CD4-positive, alpha-beta memory T cell (primary cell): Measurements from ENCODE around the gene CCDC87. TPM values are rescaled to one million over a fixed set of nuclear protein-coding genes. Genes with fewer than 3 reads are reported as not detected.
A peak's percentile ranks its signal among the peaks of the same experiment; 100 is the strongest.

ENCODE experiments used
- CTCF ChIA-PET: fragments of 350-600 bp; sonication (Branson Sonifier 250); formaldehyde crosslinking; loops from one replicate; lab custom pipeline; 2021; ENCODE audit warnings: inconsistent platforms; ENCODE audit not compliant: partially characterized antibody; lab: Charles Lee
- POLR2A ChIA-PET: fragments of 350-600 bp; sonication (Branson Sonifier 250); formaldehyde crosslinking; loops from one replicate; lab custom pipeline; 2021; ENCODE audit not compliant: partially characterized antibody; lab: Charles Lee
- DNase-seq, 5 donors: peaks; one replicate each; pipeline versions ENCODE4 v3.0.0 to v3.0.0-alpha.2; 2020 to 2022; ENCODE audit warnings: mixed read lengths in 1 of 5
- H3K27ac ChIP-seq: one replicate; pipeline ENCODE4 v1.7.0; 2013; ENCODE audit warnings: low read depth, low read length
- H3K27me3 ChIP-seq: 2 replicates; pipeline ENCODE4 v1.7.0; 2013; ENCODE audit warnings: mild to moderate bottlenecking, low read length, moderate library complexity; ENCODE audit not compliant: insufficient read depth
- H3K36me3 ChIP-seq: 2 replicates; pipeline ENCODE4 v1.7.0; 2013; ENCODE audit warnings: mild to moderate bottlenecking, low read length, moderate library complexity; ENCODE audit not compliant: insufficient read depth
- H3K4me1 ChIP-seq: 2 replicates; pipeline ENCODE4 v1.7.0; 2013; ENCODE audit warnings: mild to moderate bottlenecking, low read length, moderate library complexity; ENCODE audit not compliant: insufficient read depth
- H3K4me3 ChIP-seq, 2 donors: one replicate each; pipeline ENCODE4 v1.7.0; 2013; ENCODE audit warnings: low read length in 2 of 2, mild to moderate bottlenecking in 1 of 2
- H3K9me3 ChIP-seq, 2 donors: one replicate each; pipeline ENCODE4 v1.7.0; 2013; ENCODE audit warnings: low read length in 2 of 2, control low read depth in 1 of 2; ENCODE audit not compliant: control insufficient read depth in 1 of 2
- H3K27ac Mint-ChIP-seq, 7 donors: one replicate each; pipeline ENCODE4 v1.8.0; 2020 to 2021; ENCODE audit warnings: mixed read lengths in 7 of 7, mild to moderate bottlenecking in 6 of 7, inconsistent platforms in 3 of 7, moderate library complexity in 3 of 7
- H3K27me3 Mint-ChIP-seq, 2 donors: one replicate each; pipeline ENCODE4 v1.8.0; 2020 to 2021; ENCODE audit warnings: mixed read lengths in 2 of 2
- H3K36me3 Mint-ChIP-seq, 2 donors: one replicate each; pipeline ENCODE4 v1.8.0; 2020 to 2021; ENCODE audit warnings: mixed read lengths in 2 of 2, inconsistent platforms in 1 of 2, mild to moderate bottlenecking in 1 of 2
- H3K4me1 Mint-ChIP-seq, 4 donors: one replicate each; pipeline ENCODE4 v1.8.0; 2020 to 2021; ENCODE audit warnings: mixed read lengths in 4 of 4, mild to moderate bottlenecking in 1 of 4
- H3K4me3 Mint-ChIP-seq, 8 donors: one replicate each; pipeline ENCODE4 v1.8.0; 2020 to 2021; ENCODE audit warnings: mixed read lengths in 8 of 8, mild to moderate bottlenecking in 7 of 8, moderate library complexity in 6 of 8, inconsistent platforms in 3 of 8
- H3K9me3 Mint-ChIP-seq, 8 donors: one replicate each; pipeline ENCODE4 v1.8.0; 2020 to 2021; ENCODE audit warnings: mixed read lengths in 8 of 8, mild to moderate bottlenecking in 5 of 8, inconsistent platforms in 3 of 8, moderate library complexity in 1 of 8
- intact Hi-C: fragments of 100-400 bp; cut with micrococcal nuclease; formaldehyde crosslinking; loops from one replicate; pipeline ENCODE4 v1.15.1; 2023
- polyA plus RNA-seq, 2 donors: library from polyadenylated mRNA; unstranded; fragments of 300-500 nt; fragmentation: Illumina TruSeq; gene quantifications; one replicate each; pipeline ENCODE4 v1.2.3, GENCODE V29; 2021
- total RNA-seq, 2 experiments: library from RNA; stranded (reverse); gene quantifications; one replicate each; pipeline ENCODE4 v1.2.3, GENCODE V29; 2021

Gene CCDC87
- total and polyA plus RNA-seq, 4 experiments from 2014 or later, result 0.34 TPM; not detected in 3

- ChIA-PET CTCF (interaction anchor here (0.6 to 3.7 kb wide), 13 partner anchors 11 to 58 kb away, joined by 3 to 35 read pairs (median 7); partner anchors contain the start of genes CCDC87, CCS, RBM14 and RBM4B), POLR2A (interaction anchor here (0.7 to 16.9 kb wide), 30 partner anchors 7 to 481 kb away, joined by 3 to 442 read pairs (median 5); partner anchors contain the start of genes ACTN3, CCDC87, CCS and CD248)
- no peaks in the 10 kb centered on the region for H3K27me3 Mint-ChIP-seq
- Histone ChIP-seq H3K9me3 (no peaks in the 10 kb centered on the region), H3K36me3 (peaks cover 28% of the 10 kb centered on the region), H3K4me1 (peaks cover 42% of the 10 kb centered on the region), H3K4me3 (peak overlapping the region; percentile 42 to 73), H3K27me3 (no peaks in the 10 kb centered on the region), H3K27ac (peak overlapping the region; percentile 49)
- H3K9me3 Mint-ChIP-seq, result peaks cover 0 to 9% (median 0%) of the 10 kb centered on the region in 8 donors
- no peak for DNase-seq
- H3K4me3 Mint-ChIP-seq, result peak overlapping the region; percentile 97 to 99 (median 98)
- peaks cover 41 to 73% (median 52%) of the 10 kb centered on the region in 4 donors for H3K4me1 Mint-ChIP-seq
- intact Hi-C loops, result loop anchor here (1.0 kb wide), 3 partner anchors 21 to 44 kb away; partner anchors contain the start of genes CCDC87, CCS, RBM14 and RBM4B
- H3K36me3 Mint-ChIP-seq, result peaks cover 33 to 62% of the 10 kb centered on the region in 2 donors
- H3K27ac Mint-ChIP-seq, result peak overlapping the region; percentile 94 to 99 (median 99)
These were observed 44.8 kb upstream of the CCDC87 start for GRCh38 chr11:66637557-66638176.

- H3K27ac Mint-ChIP-seq, result peak overlapping the region; percentile 25 to 99 (median 79)
- H3K27ac ChIP-seq, result no peak overlapping the region
These were observed 43.5 kb upstream of the CCDC87 start for GRCh38 chr11:66636411-66636810.

GRCh38 chr11:66632952-66633351 is 40.1 kb upstream of the CCDC87 start:
- Mint-ChIP-seq H3K27ac (peak overlapping the region in 1 of 7 donors; percentile 35), H3K4me1 (peaks cover 28 to 58% (median 42%) of the 10 kb centered on the region in 4 donors)
- POLR2A ChIA-PET, result interaction anchor here (0.6 to 16.9 kb wide), 2 partner anchors 12 to 264 kb away, joined by 3 to 442 read pairs; partner anchors contain the start of gene RBM14

More at GRCh38 chr11:66636411-66636810, 43.5 kb upstream of the CCDC87 start:
- H3K4me1 Mint-ChIP-seq, result peaks cover 35 to 70% (median 47%) of the 10 kb centered on the region in 4 donors
- H3K9me3 ChIP-seq, result no peaks in the 10 kb centered on the region
- peaks cover 25 to 56% of the 10 kb centered on the region in 2 donors for H3K36me3 Mint-ChIP-seq
- intact Hi-C loops, result no loop called here
- ChIA-PET CTCF (interaction anchor here (1.1 to 3.7 kb wide), 3 partner anchors 19 to 57 kb away, joined by 3 to 19 read pairs (median 7); partner anchors contain the start of gene RBM14), POLR2A (interaction anchor here (0.7 to 16.9 kb wide), 3 partner anchors 12 to 236 kb away, joined by 3 to 442 read pairs (median 43); partner anchors contain the start of gene RBM14)
- H3K9me3 Mint-ChIP-seq, result peaks cover 0 to 9% (median 0%) of the 10 kb centered on the region in 8 donors
- H3K4me3 ChIP-seq, result no peak overlapping the region
- H3K4me3 Mint-ChIP-seq, result peak overlapping the region in 3 of 8 donors; percentile 40 to 65 (median 45)
- H3K36me3 ChIP-seq, result peaks cover 16% of the 10 kb centered on the region
- no peaks in the 10 kb centered on the region for H3K27me3 Mint-ChIP-seq
- H3K27me3 ChIP-seq, result no peaks in the 10 kb centered on the region
- no peak for DNase-seq
- H3K4me1 ChIP-seq, result peaks cover 29% of the 10 kb centered on the region

GRCh38 chr11:66631883-66632282 is 39.0 kb upstream of the CCDC87 start:
- Histone ChIP-seq H3K27me3 (no peaks in the 10 kb centered on the region), H3K4me3 (no peak overlapping the region), H3K36me3 (peaks cover 34% of the 10 kb centered on the region), H3K9me3 (no peaks in the 10 kb centered on the region), H3K27ac (no peak overlapping the region), H3K4me1 (peaks cover 18% of the 10 kb centered on the region)
- CTCF ChIA-PET, result no interaction called here
- Mint-ChIP-seq H3K4me1 (peaks cover 22 to 58% (median 41%) of the 10 kb centered on the region in 4 donors), H3K9me3 (peaks cover 0 to 8% (median 0%) of the 10 kb centered on the region in 8 donors), H3K36me3 (peaks cover 29 to 51% of the 10 kb centered on the region in 2 donors), H3K4me3 (peak overlapping the region in 1 of 8 donors; percentile 4), H3K27me3 (no peaks in the 10 kb centered on the region), H3K27ac (peak overlapping the region in 5 of 7 donors; percentile 42 to 74 (median 63))
- intact Hi-C loops, result no loop called here
- POLR2A ChIA-PET, result interaction anchor here (2.4 to 16.9 kb wide), 2 partner anchors 8 to 11 kb away, joined by 18 to 442 read pairs; partner anchors contain the start of genes RBM14 and RBM4
- no peak for DNase-seq

More at GRCh38 chr11:66632952-66633351, 40.1 kb upstream of the CCDC87 start:
- peaks cover 15% of the 10 kb centered on the region for H3K4me1 ChIP-seq
- no peak for DNase-seq
- no peak overlapping the region for H3K27ac ChIP-seq
- CTCF ChIA-PET, result no interaction called here
- H3K9me3 ChIP-seq, result no peaks in the 10 kb centered on the region
- Mint-ChIP-seq H3K4me3 (no peak overlapping the region), H3K36me3 (peaks cover 24 to 43% of the 10 kb centered on the region in 2 donors), H3K9me3 (peaks cover 0 to 8% (median 0%) of the 10 kb centered on the region in 8 donors), H3K27me3 (no peaks in the 10 kb centered on the region)
- intact Hi-C loops, result no loop called here
- H3K4me3 ChIP-seq, result no peak overlapping the region
- peaks cover 23% of the 10 kb centered on the region for H3K36me3 ChIP-seq
- no peaks in the 10 kb centered on the region for H3K27me3 ChIP-seq

DNA sequence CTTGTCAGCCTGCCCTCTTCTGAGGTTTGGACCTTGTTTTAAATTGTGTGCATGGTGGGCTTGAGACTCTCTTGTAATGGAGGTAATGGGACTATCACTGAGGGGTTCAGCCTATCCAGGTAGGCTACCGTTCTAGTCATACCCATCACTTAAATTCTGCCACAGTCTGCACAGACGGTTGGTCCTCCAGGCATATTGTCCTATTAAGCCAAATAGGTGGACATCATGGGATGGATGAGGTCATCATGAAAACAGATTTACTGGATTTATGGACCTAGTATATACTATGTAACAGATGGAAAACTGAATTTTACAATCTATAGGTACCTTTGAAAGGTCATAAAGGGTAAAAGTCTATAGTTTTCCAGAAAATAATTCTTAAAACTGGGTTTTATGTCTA is 36.5 kb upstream of the CCDC87 start:
- H3K27me3 Mint-ChIP-seq, result no peaks in the 10 kb centered on the region
- H3K36me3 Mint-ChIP-seq, result peaks cover 31 to 65% of the 10 kb centered on the region in 2 donors
- Histone ChIP-seq H3K9me3 (no peaks in the 10 kb centered on the region), H3K27me3 (no peaks in the 10 kb centered on the region), H3K4me1 (peaks cover 23% of the 10 kb centered on the region), H3K4me3 (no peak overlapping the region), H3K27ac (no peak overlapping the region), H3K36me3 (peaks cover 59% of the 10 kb centered on the region)
- peak overlapping the region in 4 of 7 donors; percentile 24 to 90 (median 64) for H3K27ac Mint-ChIP-seq
- intact Hi-C loops, result no loop called here
- ChIA-PET CTCF (interaction anchor here (0.8 to 1.1 kb wide), 2 partner anchors 19 to 49 kb away, joined by 3 read pairs; no protein-coding TSS in a partner anchor), POLR2A (interaction anchor here (0.6 to 17.7 kb wide), 4 partner anchors 5 to 84 kb away, joined by 3 to 442 read pairs (median 230); partner anchors contain the start of genes RBM14, RBM4 and ZDHHC24)
- no peak for DNase-seq
- H3K4me3 Mint-ChIP-seq, result no peak overlapping the region
- peaks cover 16 to 64% (median 44%) of the 10 kb centered on the region in 4 donors for H3K4me1 Mint-ChIP-seq
- H3K9me3 Mint-ChIP-seq, result peaks cover 0 to 10% (median 0%) of the 10 kb centered on the region in 8 donors

DNA sequence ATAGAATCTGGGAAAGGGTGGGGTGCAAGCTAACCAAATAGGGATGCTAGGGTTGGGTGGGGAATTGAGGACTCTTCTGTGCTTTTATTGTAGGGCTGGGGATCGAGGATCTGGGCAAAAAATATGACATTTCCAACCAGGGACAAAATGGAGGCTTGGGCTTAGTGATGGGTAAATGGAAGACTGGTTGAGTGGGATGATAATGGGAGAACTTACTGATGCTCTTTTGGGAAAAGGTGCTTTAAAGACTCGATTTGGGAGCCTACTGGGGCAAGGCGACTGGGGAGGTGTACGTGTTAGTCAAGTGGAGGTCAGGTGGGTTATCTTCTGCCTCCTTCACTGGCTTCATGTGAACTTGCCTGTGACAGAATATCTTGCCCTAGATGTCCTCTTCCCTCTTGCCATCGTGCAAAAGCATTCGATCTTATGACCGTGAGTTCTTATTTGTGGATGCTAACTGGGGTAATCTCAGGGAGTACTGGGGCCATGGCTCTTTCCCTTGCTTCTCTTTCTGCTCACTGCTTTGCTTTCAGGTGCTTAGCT is 35.3 kb upstream of the CCDC87 start:
- no peaks in the 10 kb centered on the region for H3K27me3 Mint-ChIP-seq
- H3K4me1 Mint-ChIP-seq, result peaks cover 26 to 72% (median 52%) of the 10 kb centered on the region in 4 donors
- POLR2A ChIA-PET, result interaction anchor here (16.9 to 17.7 kb wide), 2 partner anchors 7 to 8 kb away, joined by 442 read pairs; partner anchors contain the start of genes RBM14 and RBM4
- Histone ChIP-seq H3K4me3 (no peak overlapping the region), H3K9me3 (no peaks in the 10 kb centered on the region), H3K4me1 (peaks cover 35% of the 10 kb centered on the region), H3K27ac (no peak overlapping the region), H3K27me3 (no peaks in the 10 kb centered on the region), H3K36me3 (peaks cover 68% of the 10 kb centered on the region)
- peaks cover 40 to 73% of the 10 kb centered on the region in 2 donors for H3K36me3 Mint-ChIP-seq
- no peak for DNase-seq
- peaks cover 0 to 13% (median 0%) of the 10 kb centered on the region in 8 donors for H3K9me3 Mint-ChIP-seq
- H3K4me3 Mint-ChIP-seq, result peak overlapping the region in 1 of 8 donors; percentile 43
- H3K27ac Mint-ChIP-seq, result peak overlapping the region in 4 of 7 donors; percentile 69 to 92 (median 80)
- intact Hi-C loops, result no loop called here
- CTCF ChIA-PET, result interaction anchor here (0.8 to 1.1 kb wide), 2 partner anchors 18 to 50 kb away, joined by 3 read pairs; no protein-coding TSS in a partner anchor
